ENCODE measurements around the gene GBX2. TPM values are rescaled to one million over a fixed set of nuclear protein-coding genes. Genes with fewer than 3 reads are reported as not detected.

The GBX2 gene
- total and polyA plus RNA-seq, 2 of the 13 experiments (the other 11 are each of a cell fraction or from before 2014, with no cell fraction given), result not detected

- no peaks in the 10 kb centered on the region; a peak in 1 of 5 replicates for H3K27me3 ChIP-seq (ENCODE audit: control insufficient read depth in 1 of 2, insufficient read depth in 2 of 2, low read length in 2 of 2)
Observed at GRCh38 chr2:236119476-236119875, 48.7 kb downstream of the GBX2 start.

More at GRCh38 chr2:236119476-236119875, 48.7 kb downstream of the GBX2 start:
- H3K36me3 ChIP-seq (replicated peaks in 1 of 2; ENCODE audit: control insufficient read depth in 1 of 2, insufficient read depth in 2 of 2, low read length in 2 of 2), result peaks cover 2 to 15% of the 10 kb centered on the region in 2 experiments; a peak in 3 of 5 replicates
- H4K20me1 ChIP-seq (ENCODE audit: insufficient read depth, low read length), result peaks cover 49% of the 10 kb centered on the region
- H3K9ac ChIP-seq (ENCODE audit: insufficient read depth, low read depth, low read length), result no peak overlapping the region
- ATAC-seq (no peak), DNase-seq (ENCODE audit: low spot score) (no peak), FAIRE-seq (no peak)
- no TSS peak for BruUV-seq (replicated peaks)
- no peaks in the 10 kb centered on the region for H3K79me2 ChIP-seq (ENCODE audit: insufficient read depth, low read length)
- no peaks in the 10 kb centered on the region for H3K9me3 ChIP-seq (ENCODE audit: low read length)
- peaks cover 30% of the 10 kb centered on the region for H3K4me1 ChIP-seq (ENCODE audit: insufficient read depth, low read length)
- POLR2A ChIA-PET, result no interaction called here
- in situ Hi-C loops (cut with HindIII; ENCODE audit: extremely low pct_ligation_motif_present, low pct_unique_long_range_greater_than_20kb), result no loop called here
- H3K4me2 ChIP-seq (ENCODE audit: low read depth, low read length), result no peak overlapping the region
- no peak overlapping the region for H3K27ac ChIP-seq (ENCODE audit: extremely low read length, insufficient read depth, low read length)
- CTCF ChIA-PET (ENCODE audit: low intra/inter-chr PET ratio, low total read pairs), result no interaction called here
- 91% methylated on average over 13 of the region's 13 CpGs for WGBS (ENCODE audit: low lambda C conversion rate)
- peak; percentile 49; the same call in 1 of the 2 replicates for TF ChIP-seq ZNF121 (CRISPR knock-in tag; IDR thresholded peaks at IDR 0.05)
- no peak for TF ChIP-seq ZKSCAN8 (CRISPR knock-in tag; IDR thresholded peaks at IDR 0.05; ENCODE audit: borderline replicate concordance)
- no peak for TF ChIP-seq ZNF530 (CRISPR knock-in tag; IDR thresholded peaks at IDR 0.05; ENCODE audit: low read depth)
- peak; percentile 33; the same call in 1 of the 2 replicates for TF ChIP-seq RARA (CRISPR knock-in tag; IDR thresholded peaks at IDR 0.05)
- no peak for TF ChIP-seq ZNF430 (CRISPR knock-in tag; IDR thresholded peaks at IDR 0.05)
- 0 out of 2 replicates have a peak, but pooled peaks have one; percentile 18 for TF ChIP-seq NRL (CRISPR knock-in tag; IDR thresholded peaks at IDR 0.05; ENCODE audit: borderline replicate concordance)
- peak; percentile 20; the same call in 1 of the 2 replicates for TF ChIP-seq ZNF687 (CRISPR knock-in tag; IDR thresholded peaks at IDR 0.05)
- no peak for TF ChIP-seq WIZ (CRISPR knock-in tag; IDR thresholded peaks at IDR 0.05)
- no peak overlapping the region for H3K4me3 ChIP-seq (replicated peaks in 1 of 3; ENCODE audit: insufficient read depth in 1 of 3, low read depth in 2 of 3, low read length in 3 of 3)
- intact Hi-C loops (cut with micrococcal nuclease; ENCODE audit: unreplicated experiment), result loop anchor here (10.0 kb wide), 1 partner anchor 105 kb away; no protein-coding TSS in a partner anchor
- H2AFZ ChIP-seq (ENCODE audit: low read length), result no peak overlapping the region
